Immature natural killer cell (primary cell): ENCODE data around the gene ARHGEF16. TPM values are rescaled to one million over a fixed set of nuclear protein-coding genes. Genes with fewer than 3 reads are reported as not detected.

ENCODE experiments used
- DNase-seq, 3 donors: peaks; one replicate each; pipeline ENCODE4 v3.0.0; 2022; ENCODE audit warnings: mixed read lengths in 1 of 3
- H3K27ac Mint-ChIP-seq, 6 donors: one replicate each; pipeline ENCODE4 v1.8.0; 2020; ENCODE audit warnings: mixed read lengths in 6 of 6, mild to moderate bottlenecking in 5 of 6, inconsistent platforms in 4 of 6, moderate library complexity in 3 of 6
- H3K27me3 Mint-ChIP-seq, 3 donors: one replicate each; pipeline ENCODE4 v1.8.0; 2020 to 2021; ENCODE audit warnings: low read depth in 3 of 3, mild to moderate bottlenecking in 3 of 3, mixed read lengths in 3 of 3, moderate library complexity in 3 of 3, inconsistent platforms in 1 of 3
- H3K36me3 Mint-ChIP-seq, 3 donors: one replicate each; pipeline ENCODE4 v1.8.0; 2020; ENCODE audit warnings: mixed read lengths in 3 of 3, inconsistent platforms in 2 of 3, mild to moderate bottlenecking in 2 of 3
- H3K4me1 Mint-ChIP-seq, 2 donors: one replicate each; pipeline ENCODE4 v1.8.0; 2020; ENCODE audit warnings: inconsistent platforms in 2 of 2, mild to moderate bottlenecking in 2 of 2, mixed read lengths in 2 of 2, moderate library complexity in 1 of 2
- H3K4me3 Mint-ChIP-seq, 5 donors: one replicate each; pipeline ENCODE4 v1.8.0; 2020; ENCODE audit warnings: mild to moderate bottlenecking in 5 of 5, mixed read lengths in 5 of 5, inconsistent platforms in 3 of 5, moderate library complexity in 3 of 5
- H3K9me3 Mint-ChIP-seq, 6 donors: one replicate each; pipeline ENCODE4 v1.8.0; 2020; ENCODE audit warnings: mild to moderate bottlenecking in 6 of 6, mixed read lengths in 6 of 6, inconsistent platforms in 4 of 6, moderate library complexity in 3 of 6
- polyA plus RNA-seq, 3 donors: library from polyadenylated mRNA; unstranded; fragments of 300-500 nt; fragmentation: Illumina TruSeq; gene quantifications; one replicate each; pipeline ENCODE4 v1.2.3, GENCODE V29; 2021

ARHGEF16 gene
- polyA plus RNA-seq, 3 donors from 2014 or later = not detected

DNA sequence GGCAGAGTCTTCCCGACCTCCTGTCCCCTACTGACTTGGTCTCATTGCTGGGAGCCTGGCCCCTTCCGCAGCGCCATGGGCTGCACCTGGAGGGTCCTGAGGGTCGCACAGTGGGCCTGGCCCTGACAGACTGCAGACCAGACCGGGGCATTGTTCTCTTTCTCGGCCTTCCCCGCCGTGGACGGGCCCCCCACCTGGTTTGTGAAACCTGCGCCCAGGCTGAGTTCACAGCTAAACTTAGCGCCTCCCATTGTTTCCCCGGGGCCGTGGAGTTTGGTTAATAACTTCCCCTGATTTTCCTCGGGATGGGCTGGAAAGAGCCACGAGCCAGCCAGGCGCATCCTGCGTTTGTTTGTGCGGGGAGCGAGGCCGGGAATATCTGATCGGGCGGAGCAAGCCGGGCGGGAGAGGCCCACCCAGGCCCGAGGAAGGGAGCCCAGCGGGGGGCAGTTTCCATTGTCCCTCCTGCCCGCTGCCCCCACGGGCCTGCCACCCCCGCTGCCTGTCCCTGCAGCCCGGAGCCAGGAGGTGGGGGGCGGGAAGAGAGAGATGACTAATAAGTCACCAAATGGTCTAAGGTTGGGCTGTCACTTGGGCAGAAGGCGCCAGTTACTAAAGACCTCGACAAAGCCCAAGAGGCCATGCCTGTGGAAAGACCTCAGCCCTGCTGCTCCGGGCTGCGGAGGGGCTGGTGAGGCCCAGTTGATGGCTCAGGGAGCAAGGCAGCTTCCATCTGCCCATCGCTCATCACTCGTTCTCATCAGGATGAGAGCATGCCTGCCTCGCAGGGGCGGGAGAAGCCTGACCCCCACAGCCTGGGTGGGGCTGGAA lies 39.0 kb upstream of the ARHGEF16 start:
- no peak for DNase-seq
- Mint-ChIP-seq H3K27ac (no peak overlapping the region), H3K9me3 (peaks cover 0 to 8% (median 0%) of the 10 kb centered on the region in 6 donors), H3K27me3 (no peaks in the 10 kb centered on the region), H3K4me1 (no peaks in the 10 kb centered on the region), H3K36me3 (no peaks in the 10 kb centered on the region), H3K4me3 (no peak overlapping the region)

DNA sequence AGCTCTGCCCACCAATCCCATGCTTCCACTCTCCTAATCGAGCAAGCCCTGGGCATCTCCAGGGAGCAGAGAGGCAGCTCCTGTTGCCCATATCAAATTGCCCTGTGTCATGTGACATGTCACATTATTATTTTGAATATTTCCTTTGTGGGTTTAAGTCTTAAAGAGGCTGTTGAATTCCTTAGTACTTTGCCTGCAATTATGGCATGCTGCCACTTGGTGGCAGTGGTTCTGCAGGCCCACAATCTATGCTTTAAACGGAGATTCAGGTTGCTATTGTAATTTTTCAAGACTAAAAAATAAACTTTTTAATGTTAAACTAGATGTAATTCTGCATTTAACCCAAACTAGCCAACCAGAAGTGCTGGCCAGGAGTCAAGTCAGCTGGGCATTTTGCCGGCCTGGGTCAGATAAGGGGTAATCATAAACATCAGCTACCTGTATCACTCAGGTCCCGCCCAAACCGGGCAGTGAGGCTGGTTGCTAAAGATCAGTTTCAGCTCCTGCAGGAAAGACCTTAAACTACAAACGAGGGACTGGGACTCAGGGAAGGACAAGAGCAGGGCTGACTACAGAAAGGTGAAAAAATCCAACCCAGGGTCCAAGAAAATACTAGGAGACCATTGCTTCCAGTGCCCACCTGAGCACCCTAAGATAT lies 37.3 kb upstream of the ARHGEF16 start:
- Mint-ChIP-seq H3K4me1 (no peaks in the 10 kb centered on the region), H3K36me3 (no peaks in the 10 kb centered on the region), H3K27ac (no peak overlapping the region), H3K9me3 (peaks cover 0 to 8% (median 0%) of the 10 kb centered on the region in 6 donors), H3K27me3 (peaks cover 0 to 4% (median 2%) of the 10 kb centered on the region in 3 donors), H3K4me3 (no peak overlapping the region)
- no peak for DNase-seq

GRCh38 chr1:3417934-3418333 lies 36.5 kb upstream of the ARHGEF16 start:
- Mint-ChIP-seq H3K9me3 (peaks cover 0 to 8% (median 0%) of the 10 kb centered on the region in 6 donors), H3K36me3 (no peaks in the 10 kb centered on the region), H3K4me1 (no peaks in the 10 kb centered on the region), H3K4me3 (no peak overlapping the region), H3K27ac (no peak overlapping the region), H3K27me3 (peaks cover 0 to 5% (median 2%) of the 10 kb centered on the region in 3 donors)
- no peak for DNase-seq

DNA sequence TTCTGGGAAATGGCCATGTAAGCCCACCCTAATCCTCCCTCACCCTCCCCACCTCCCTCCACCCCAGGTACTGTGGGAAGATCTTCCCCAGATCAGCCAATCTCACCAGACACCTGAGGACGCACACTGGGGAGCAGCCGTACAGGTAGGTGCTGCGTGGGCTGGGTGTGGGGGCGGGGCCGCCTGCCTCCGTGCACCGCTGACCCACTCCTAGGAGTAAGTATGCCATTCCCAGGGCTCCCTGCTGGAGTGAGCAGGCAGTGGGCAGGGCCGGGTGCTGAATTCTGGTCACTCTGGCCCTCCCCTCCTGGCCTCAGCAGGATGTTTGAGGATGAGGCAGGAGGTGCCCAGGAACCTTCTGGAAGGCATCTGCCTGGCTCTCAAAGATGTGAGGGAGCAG lies 35.9 kb upstream of the ARHGEF16 start:
- Mint-ChIP-seq H3K36me3 (no peaks in the 10 kb centered on the region), H3K4me1 (no peaks in the 10 kb centered on the region), H3K27me3 (peaks cover 0 to 5% (median 2%) of the 10 kb centered on the region in 3 donors), H3K4me3 (no peak overlapping the region), H3K27ac (no peak overlapping the region), H3K9me3 (peaks cover 0 to 8% (median 0%) of the 10 kb centered on the region in 6 donors)
- no peak for DNase-seq

GRCh38 chr1:3419415-3420204 lies 34.9 kb upstream of the ARHGEF16 start:
- no peaks in the 10 kb centered on the region for H3K36me3 Mint-ChIP-seq
- DNase-seq = no peak
- peaks cover 0 to 8% (median 0%) of the 10 kb centered on the region in 6 donors for H3K9me3 Mint-ChIP-seq
- H3K27me3 Mint-ChIP-seq = peaks cover 2 to 5% (median 3%) of the 10 kb centered on the region in 3 donors
- no peak overlapping the region for H3K4me3 Mint-ChIP-seq
- H3K27ac Mint-ChIP-seq = no peak overlapping the region
- no peaks in the 10 kb centered on the region for H3K4me1 Mint-ChIP-seq

GRCh38 chr1:3420218-3420951 lies 34.1 kb upstream of the ARHGEF16 start:
- H3K27ac Mint-ChIP-seq = no peak overlapping the region
- H3K4me1 Mint-ChIP-seq = no peaks in the 10 kb centered on the region
- no peaks in the 10 kb centered on the region for H3K36me3 Mint-ChIP-seq
- H3K4me3 Mint-ChIP-seq = no peak overlapping the region
- H3K9me3 Mint-ChIP-seq = peaks cover 0 to 8% (median 0%) of the 10 kb centered on the region in 6 donors
- no peak for DNase-seq
- H3K27me3 Mint-ChIP-seq = peaks cover 2 to 5% (median 3%) of the 10 kb centered on the region in 3 donors

GRCh38 chr1:3422638-3423037 lies 31.8 kb upstream of the ARHGEF16 start:
- no peak overlapping the region for H3K27ac Mint-ChIP-seq
- H3K9me3 Mint-ChIP-seq = peaks cover 0 to 1% (median 0%) of the 10 kb centered on the region in 6 donors
- H3K4me3 Mint-ChIP-seq = no peak overlapping the region
- peaks cover 2 to 5% (median 3%) of the 10 kb centered on the region in 3 donors for H3K27me3 Mint-ChIP-seq
- DNase-seq = no peak
- H3K36me3 Mint-ChIP-seq = no peaks in the 10 kb centered on the region
- H3K4me1 Mint-ChIP-seq = no peaks in the 10 kb centered on the region

GRCh38 chr1:3423245-3423829 lies 31.1 kb upstream of the ARHGEF16 start:
- Mint-ChIP-seq H3K36me3 (no peaks in the 10 kb centered on the region), H3K27ac (no peak overlapping the region), H3K27me3 (peaks cover 2 to 5% (median 3%) of the 10 kb centered on the region in 3 donors), H3K4me3 (no peak overlapping the region), H3K9me3 (peaks cover 0 to 1% (median 0%) of the 10 kb centered on the region in 6 donors), H3K4me1 (no peaks in the 10 kb centered on the region)
- DNase-seq = no peak

DNA sequence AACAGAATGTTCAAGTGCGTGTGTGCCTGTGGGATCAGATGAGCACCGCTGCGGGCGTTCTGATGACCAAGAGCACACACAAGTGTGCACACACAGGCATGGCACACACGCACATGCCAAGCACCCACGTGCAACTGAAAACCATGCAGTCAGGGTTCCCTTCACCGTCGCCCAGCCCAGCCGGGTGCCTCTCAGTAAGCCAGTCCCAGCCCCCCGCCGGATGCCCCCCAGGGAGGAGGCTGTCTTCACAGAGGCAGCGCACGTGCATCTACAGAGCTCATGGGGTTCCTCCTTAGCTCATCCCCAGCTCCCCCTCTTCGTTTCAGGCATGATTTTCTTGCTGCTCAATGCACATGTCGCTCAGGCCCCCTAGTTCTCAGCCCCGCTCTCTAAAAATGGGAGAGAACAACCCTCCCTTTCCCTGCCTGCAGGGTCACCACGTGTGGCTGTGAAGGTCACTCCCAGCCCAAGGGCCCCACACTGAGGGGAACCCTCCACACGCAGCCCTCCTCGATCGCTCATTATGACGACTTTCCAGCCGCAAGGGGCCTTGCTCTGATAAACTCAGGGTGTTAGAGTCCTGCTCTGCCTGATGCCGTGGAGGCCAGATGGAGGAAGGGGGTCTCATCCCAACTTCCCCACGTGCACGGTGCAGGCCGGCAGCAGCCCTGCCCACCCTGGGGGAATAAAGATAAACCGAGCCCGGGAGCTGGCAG lies 30.4 kb upstream of the ARHGEF16 start:
- no peak for DNase-seq
- Mint-ChIP-seq H3K27ac (no peak overlapping the region), H3K36me3 (no peaks in the 10 kb centered on the region), H3K9me3 (peaks cover 0 to 1% (median 0%) of the 10 kb centered on the region in 6 donors), H3K4me1 (no peaks in the 10 kb centered on the region), H3K27me3 (peaks cover 2 to 5% (median 3%) of the 10 kb centered on the region in 3 donors), H3K4me3 (no peak overlapping the region)

GRCh38 chr1:3425486-3426215 lies 28.8 kb upstream of the ARHGEF16 start:
- DNase-seq = no peak
- peaks cover 0 to 1% (median 0%) of the 10 kb centered on the region in 6 donors for H3K9me3 Mint-ChIP-seq
- H3K4me3 Mint-ChIP-seq = no peak overlapping the region
- no peak overlapping the region for H3K27ac Mint-ChIP-seq
- no peaks in the 10 kb centered on the region for H3K36me3 Mint-ChIP-seq
- H3K27me3 Mint-ChIP-seq = peaks cover 2 to 5% (median 3%) of the 10 kb centered on the region in 3 donors
- no peaks in the 10 kb centered on the region for H3K4me1 Mint-ChIP-seq

DNA sequence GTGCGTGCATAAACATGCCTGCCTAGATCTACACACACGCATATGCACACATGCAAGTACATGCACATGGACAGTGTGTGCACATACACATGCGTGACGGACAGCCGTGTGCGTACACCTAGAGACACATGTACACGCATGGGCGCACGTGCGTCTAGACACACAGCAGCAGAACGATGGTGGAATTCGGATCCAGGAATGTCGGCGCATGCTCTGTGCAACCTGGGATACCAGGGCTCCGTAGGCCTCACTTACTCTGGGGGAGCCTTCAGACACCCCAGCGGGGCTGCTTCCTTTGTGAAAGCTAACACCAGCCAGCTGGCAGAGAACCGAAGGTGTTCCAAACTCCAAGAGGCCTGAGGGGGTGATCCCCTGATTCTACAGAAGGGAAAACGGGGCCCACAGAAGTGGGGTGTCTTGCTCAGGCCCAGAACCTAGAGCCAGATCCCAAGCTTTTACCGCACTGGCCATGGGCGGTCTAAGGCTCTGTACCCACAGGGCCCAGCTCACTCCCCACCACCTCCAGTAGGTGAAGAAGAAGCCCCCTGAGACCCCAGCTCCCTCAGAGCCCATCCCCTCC lies 27.4 kb upstream of the ARHGEF16 start:
- no peak for DNase-seq
- H3K27ac Mint-ChIP-seq = no peak overlapping the region
- peaks cover 0 to 2% (median 0%) of the 10 kb centered on the region in 6 donors for H3K9me3 Mint-ChIP-seq
- no peak overlapping the region for H3K4me3 Mint-ChIP-seq
- H3K4me1 Mint-ChIP-seq = no peaks in the 10 kb centered on the region
- no peaks in the 10 kb centered on the region for H3K36me3 Mint-ChIP-seq
- peaks cover 0 to 3% (median 2%) of the 10 kb centered on the region in 3 donors for H3K27me3 Mint-ChIP-seq
